ENCODE data around the gene LRP1.

LRP1 gene

GRCh38 chr12:57194253-57194652, 66.0 kb downstream of the LRP1 start:
- DNase-seq (ENCODE audit: low spot score), result no peak

GRCh38 chr12:57195186-57195585, 66.9 kb downstream of the LRP1 start:
- no peak for DNase-seq (ENCODE audit: low spot score)

- DNase-seq (ENCODE audit: low spot score), result no peak
Measured at GRCh38 chr12:57195611-57196371, 67.5 kb downstream of the LRP1 start.

GRCh38 chr12:57196439-57196838, 68.2 kb downstream of the LRP1 start:
- DNase-seq (ENCODE audit: low spot score), result no peak

- no peak for DNase-seq (ENCODE audit: low spot score)
Measured at GRCh38 chr12:57196956-57197355, 68.7 kb downstream of the LRP1 start.

- no peak for DNase-seq (ENCODE audit: low spot score)
Measured at GRCh38 chr12:57198329-57198728, 70.0 kb downstream of the LRP1 start.

GRCh38 chr12:57199191-57199590, 70.9 kb downstream of the LRP1 start:
- no peak for DNase-seq (ENCODE audit: low spot score)

- DNase-seq (ENCODE audit: low spot score), result no peak
Measured at GRCh38 chr12:57200497-57200896, 72.2 kb downstream of the LRP1 start.

GRCh38 chr12:57201219-57201618, 72.9 kb downstream of the LRP1 start:
- DNase-seq (ENCODE audit: low spot score), result no peak

GRCh38 chr12:57201631-57202030, 73.3 kb downstream of the LRP1 start:
- no peak for DNase-seq (ENCODE audit: low spot score)

GRCh38 chr12:57202321-57202720, 74.0 kb downstream of the LRP1 start:
- no peak for DNase-seq (ENCODE audit: low spot score)

- DNase-seq (ENCODE audit: low spot score), result no peak
Measured at GRCh38 chr12:57203201-57203600, 74.9 kb downstream of the LRP1 start.

GRCh38 chr12:57203791-57204190, 75.5 kb downstream of the LRP1 start:
- no peak for DNase-seq (ENCODE audit: low spot score)

- no peak for DNase-seq (ENCODE audit: low spot score)
Measured at GRCh38 chr12:57204454-57204853, 76.2 kb downstream of the LRP1 start.

- no peak for DNase-seq (ENCODE audit: low spot score)
Measured at GRCh38 chr12:57205186-57205585, 76.9 kb downstream of the LRP1 start.

GRCh38 chr12:57205931-57206330, 77.6 kb downstream of the LRP1 start:
- no peak for DNase-seq (ENCODE audit: low spot score)

GRCh38 chr12:57207731-57208630, 79.7 kb downstream of the LRP1 start:
- no peak for DNase-seq (ENCODE audit: low spot score)

- DNase-seq (ENCODE audit: low spot score), result no peak
Measured at GRCh38 chr12:57208631-57209282, 80.5 kb downstream of the LRP1 start.

- DNase-seq (ENCODE audit: low spot score), result no peak
Measured at GRCh38 chr12:57209916-57210315, 81.6 kb downstream of the LRP1 start.

- DNase-seq (ENCODE audit: low spot score), result no peak
Measured at GRCh38 chr12:57210461-57210860, 82.2 kb downstream of the LRP1 start.

GRCh38 chr12:57210926-57211692, 82.8 kb downstream of the LRP1 start:
- no peak for DNase-seq (ENCODE audit: low spot score)
